Colonic mucosa (tissue), 4 donors: ENCODE results near the gene PPARA. TPM values are rescaled to one million over a fixed set of nuclear protein-coding genes. Genes with fewer than 3 reads are reported as not detected.
"Not testable (repeated sequence)": the region's sequence is repeated elsewhere in the genome, so short reads cannot be mapped to it uniquely, and the experiment has no call there.

ENCODE experiments used
- DNase-seq: peaks from one replicate; pipeline ENCODE4 v3.0.0-alpha.2; 2020
- H3K27ac ChIP-seq: fragments of 200-600 bp; one replicate; pipeline ENCODE4 v1.8.0; 2021
- H3K27me3 ChIP-seq: fragments of 200-600 bp; one replicate; pipeline ENCODE4 v1.8.0; 2021
- H3K36me3 ChIP-seq: fragments of 200-600 bp; one replicate; pipeline ENCODE4 v1.8.0; 2021
- H3K4me1 ChIP-seq: fragments of 200-600 bp; one replicate; pipeline ENCODE4 v1.8.0; 2021; ENCODE audit warnings: mild to moderate bottlenecking
- H3K4me3 ChIP-seq: fragments of 200-600 bp; one replicate; pipeline ENCODE4 v1.8.0; 2021
- H3K9ac ChIP-seq, 2 donors: one replicate each; pipeline ENCODE4 v1.7.0; 2013; ENCODE audit warnings: control low read depth in 2 of 2, low read depth in 2 of 2, low read length in 2 of 2
- H3K9me3 ChIP-seq: fragments of 200-600 bp; one replicate; pipeline ENCODE4 v1.8.0; 2021
- CTCF ChIP-seq: fragments of 200-600 bp; IDR thresholded peaks from one replicate; pipeline ENCODE4 v1.8.0; 2022; ENCODE audit warnings: antibody characterized with exemption, mild to moderate bottlenecking
- intact Hi-C: fragments of 100-400 bp; cut with DNase I; formaldehyde crosslinking; loops from one replicate; pipeline ENCODE4 v1.14.1; 2022
- total RNA-seq, 2 donors: library from RNA; stranded (reverse); fragmentation: NEBNext Ultra II Directional in 1 of 2; extraction: Animal tissue kit (Norgen Biotek cat#: 25700) in 1 of 2; gene quantifications; one replicate each; pipeline ENCODE4 v1.2.1, GENCODE V29; 2021
- donor health status: healthy.
- donor health status: DM: no; HTN: no; CAD: no.
- donor health status: DM: no; HTN: no; CAD: no.

PPARA gene
- total RNA-seq, 2 donors from 2014 or later: 59.8 to 74.8 TPM

DNA sequence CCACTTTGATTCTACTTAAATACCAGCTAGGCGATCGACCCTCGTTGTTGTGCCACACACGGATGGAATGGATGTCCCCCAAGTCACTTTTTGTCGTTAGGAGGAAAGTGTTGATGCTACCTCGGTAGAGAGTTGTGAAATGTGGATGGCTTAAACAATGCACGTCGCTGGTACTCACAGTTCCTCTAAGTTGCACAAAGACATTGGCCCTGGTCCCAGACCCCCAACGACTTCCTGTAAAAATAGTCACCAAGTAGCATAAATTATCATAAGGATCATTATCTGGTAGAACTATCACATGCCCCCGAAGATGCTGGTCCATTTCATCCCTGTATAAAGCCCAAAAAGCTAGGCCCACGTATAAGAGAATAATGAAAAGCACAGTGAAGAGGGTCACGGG is 109.0 kb downstream of the PPARA start:
- H3K27me3 ChIP-seq: no peaks in the 10 kb centered on the region
- peaks cover 4% of the 10 kb centered on the region for H3K4me1 ChIP-seq
- DNase-seq: no peak
- no peak overlapping the region for H3K4me3 ChIP-seq
- no peaks in the 10 kb centered on the region for H3K36me3 ChIP-seq
- H3K9me3 ChIP-seq: no peaks in the 10 kb centered on the region
- TF ChIP-seq CTCF: no peak
- H3K9ac ChIP-seq: no peak overlapping the region
- H3K27ac ChIP-seq: no peak overlapping the region
- intact Hi-C loops: loop anchor here (10.0 kb wide), 1 partner anchor 115 kb away; no protein-coding TSS in a partner anchor

- TF ChIP-seq CTCF: no peak
Observed at GRCh38 chr22:46260038-46260437, 109.7 kb downstream of the PPARA start.

DNA sequence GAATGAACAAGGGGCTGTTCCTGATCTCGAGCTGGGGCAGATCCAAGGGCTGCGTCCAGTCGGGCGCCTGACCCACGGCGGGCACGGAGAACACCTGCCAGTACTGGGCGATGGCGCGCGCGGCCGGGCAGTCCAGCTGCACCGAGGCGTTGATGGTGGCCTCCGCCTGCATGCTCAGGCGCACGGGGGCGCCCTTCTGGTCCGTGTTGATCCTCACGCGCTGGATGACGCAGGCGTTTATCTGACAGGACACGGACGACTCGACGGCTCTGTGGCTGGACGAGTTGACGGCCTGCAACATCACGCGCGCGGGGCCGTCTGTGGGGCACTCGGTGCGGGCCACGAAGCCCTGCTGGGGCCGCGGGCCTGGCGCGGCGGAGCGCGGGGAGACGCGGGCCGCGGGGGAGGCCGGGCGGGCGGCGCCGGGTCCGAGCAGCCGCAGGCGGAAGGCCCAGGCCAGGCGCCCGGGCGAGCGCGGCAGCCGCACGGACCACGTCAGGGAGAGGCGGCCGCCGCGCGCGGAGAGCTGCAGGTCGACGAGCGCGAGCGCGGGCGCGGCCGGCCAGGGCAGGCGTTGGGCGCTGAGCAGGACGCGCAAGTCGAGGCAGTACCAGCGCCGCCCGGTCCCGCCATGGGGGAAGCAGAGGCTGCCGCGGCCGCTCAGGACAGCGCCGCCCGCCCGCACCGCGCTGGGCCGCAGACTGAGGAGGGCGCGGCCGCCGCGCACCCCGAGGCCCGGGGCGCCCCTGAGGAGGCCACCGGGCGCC is 112.3 kb downstream of the PPARA start:
- Histone ChIP-seq H3K27ac (no peak overlapping the region), H3K9me3 (no peaks in the 10 kb centered on the region), H3K36me3 (no peaks in the 10 kb centered on the region), H3K4me1 (peaks cover 4% of the 10 kb centered on the region), H3K4me3 (no peak overlapping the region), H3K27me3 (no peaks in the 10 kb centered on the region), H3K9ac (no peak overlapping the region)
- intact Hi-C loops: no loop called here
- DNase-seq: peak; percentile 72
- no peak for TF ChIP-seq CTCF

More at GRCh38 chr22:46260038-46260437, 109.7 kb downstream of the PPARA start:
- H3K4me3 ChIP-seq: no peak overlapping the region
- no peak overlapping the region for H3K9ac ChIP-seq
- H3K36me3 ChIP-seq: no peaks in the 10 kb centered on the region
- no peak overlapping the region for H3K27ac ChIP-seq
- DNase-seq: no peak
- H3K9me3 ChIP-seq: no peaks in the 10 kb centered on the region
- H3K27me3 ChIP-seq: no peaks in the 10 kb centered on the region
- intact Hi-C loops: no loop called here
- peaks cover 4% of the 10 kb centered on the region for H3K4me1 ChIP-seq

GRCh38 chr22:46263216-46263590 is 112.9 kb downstream of the PPARA start, which contains the start of gene PKDREJ:
PKDREJ (minus strand) TSS chr22:46263343; CDS start chr22:46263322, 21 bp downstream.
- intact Hi-C loops: no loop called here
- H3K9ac ChIP-seq: no peak within 1 kb of the TSS
- H3K27ac ChIP-seq: peak within 1 kb of the TSS; percentile 68

GRCh38 chr22:46264520-46264919 is 114.2 kb downstream of the PPARA start:
- intact Hi-C loops: not testable (repeated sequence)
- DNase-seq: peak; percentile 80

More at GRCh38 chr22:46263216-46263590, 112.9 kb downstream of the PPARA start, which contains the start of gene PKDREJ:
- Histone ChIP-seq H3K9me3 (no peaks in the 10 kb centered on the region), H3K36me3 (no peaks in the 10 kb centered on the region), H3K27me3 (no peaks in the 10 kb centered on the region), H3K4me1 (peaks cover 4% of the 10 kb centered on the region), H3K4me3 (no peak within 1 kb of the TSS)
- TF ChIP-seq CTCF: no peak
- no peak for DNase-seq

GRCh38 chr22:46265627-46266026 is 115.3 kb downstream of the PPARA start:
- H3K9me3 ChIP-seq, intact Hi-C loops, H3K27ac ChIP-seq, H3K4me1 ChIP-seq, H3K36me3 ChIP-seq, H3K9ac ChIP-seq, DNase-seq, H3K27me3 ChIP-seq, H3K4me3 ChIP-seq: not testable (repeated sequence)

More at GRCh38 chr22:46264520-46264919, 114.2 kb downstream of the PPARA start:
- not testable (repeated sequence) for H3K4me1 ChIP-seq, H3K9me3 ChIP-seq, H3K4me3 ChIP-seq, H3K27me3 ChIP-seq, H3K36me3 ChIP-seq, H3K9ac ChIP-seq
- H3K27ac ChIP-seq: peak overlapping the region; percentile 68
